ENCODE results near the gene TAF15. TPM values are rescaled to one million over a fixed set of nuclear protein-coding genes. Genes with fewer than 3 reads are reported as not detected.
A peak's percentile ranks its signal among the peaks of the same experiment; 100 is the strongest.

TAF15 gene
- total and polyA plus RNA-seq, 4 experiments from 2014 or later: 11.2 to 242 (median 131) TPM

DNA sequence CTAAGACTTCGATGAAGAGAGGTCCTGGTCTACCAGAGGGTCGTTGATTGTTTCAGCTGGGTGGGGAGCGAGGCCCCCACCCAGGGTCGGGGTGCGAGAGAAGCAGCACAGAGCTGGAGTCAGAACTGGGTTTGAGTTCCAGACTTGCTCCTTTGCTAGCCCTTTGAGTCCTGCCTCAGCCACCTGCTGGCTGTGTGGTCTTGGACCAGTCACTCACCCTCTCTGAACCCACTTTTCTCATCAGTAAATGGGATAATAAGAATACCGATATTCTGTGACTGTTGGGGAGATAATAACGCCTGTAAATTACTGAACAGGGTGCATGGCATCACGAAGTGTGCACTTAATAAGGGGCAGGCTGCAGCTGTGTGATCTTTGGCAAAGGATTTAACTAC lies 13.4 kb upstream of the TAF15 start:
- Mint-ChIP-seq H3K36me3 (no peaks in the 10 kb centered on the region), H3K27ac (no peak overlapping the region), H3K4me1 (peaks cover 0 to 14% (median 7%) of the 10 kb centered on the region in 4 donors), H3K4me3 (peak overlapping the region; percentile 72 to 85 (median 76)), H3K9me3 (no peaks in the 10 kb centered on the region), H3K27me3 (peaks cover 21 to 36% of the 10 kb centered on the region in 2 donors)
- Histone ChIP-seq H3K4me1 (ENCODE audit: insufficient read depth, low read length) (peaks cover 12% of the 10 kb centered on the region), H3K36me3 (ENCODE audit: insufficient read depth, low read length) (no peaks in the 10 kb centered on the region), H3K4me3 (ENCODE audit: low read length in 2 of 2) (peak overlapping the region in 1 of 2 donors; percentile 17), H3K27ac (ENCODE audit: low read depth, low read length) (no peak overlapping the region), H3K9me3 (ENCODE audit: control insufficient read depth in 1 of 2, low read length in 2 of 2) (no peaks in the 10 kb centered on the region), H3K27me3 (ENCODE audit: insufficient read depth, low read length) (peaks cover 12% of the 10 kb centered on the region)
- intact Hi-C loops (cut with micrococcal nuclease): no loop called here
- DNase-seq: no peak
- CTCF ChIA-PET (ENCODE audit: partially characterized antibody): interaction anchor here (1.3 to 8.3 kb wide), 4 partner anchors 9 to 32 kb away, joined by 3 to 48 read pairs (median 7); partner anchors contain the start of gene TAF15
- POLR2A ChIA-PET (ENCODE audit: partially characterized antibody): interaction anchor here (1.2 to 4.6 kb wide), 2 partner anchors 13 to 49 kb away, joined by 3 to 30 read pairs; partner anchors contain the start of gene TAF15

DNA sequence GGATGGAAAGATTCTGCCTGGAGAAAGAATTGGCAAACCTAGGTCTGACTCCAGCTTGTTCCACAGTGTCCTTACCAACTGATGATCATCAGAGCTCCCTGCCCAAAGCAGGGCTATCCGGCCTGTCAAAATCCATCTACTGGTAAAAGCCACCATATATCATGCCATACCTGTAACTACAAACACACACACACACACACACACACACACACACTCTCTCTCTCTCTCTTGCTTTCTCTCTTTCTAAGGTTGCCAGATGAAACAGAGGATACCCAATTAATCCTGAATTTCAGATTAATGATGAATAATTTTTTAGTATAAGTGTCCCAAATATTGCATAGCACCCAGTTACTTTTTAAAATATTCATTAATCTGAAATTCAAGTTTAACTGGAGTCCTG lies 12.3 kb upstream of the TAF15 start:
- H3K27me3 ChIP-seq (ENCODE audit: insufficient read depth, low read length): peaks cover 12% of the 10 kb centered on the region
- no peaks in the 10 kb centered on the region for H3K9me3 ChIP-seq (ENCODE audit: control insufficient read depth in 1 of 2, low read length in 2 of 2)
- Mint-ChIP-seq H3K4me3 (no peak overlapping the region), H3K4me1 (peaks cover 0 to 22% (median 9%) of the 10 kb centered on the region in 4 donors), H3K9me3 (no peaks in the 10 kb centered on the region), H3K27ac (no peak overlapping the region), H3K27me3 (peaks cover 23 to 33% of the 10 kb centered on the region in 2 donors), H3K36me3 (no peaks in the 10 kb centered on the region)
- ChIA-PET CTCF (ENCODE audit: partially characterized antibody) (interaction anchor here (1.3 to 8.3 kb wide), 4 partner anchors 8 to 33 kb away, joined by 3 to 48 read pairs (median 7); partner anchors contain the start of gene TAF15), POLR2A (ENCODE audit: partially characterized antibody) (interaction anchor here (4.6 kb wide), 1 partner anchor 12 kb away, joined by 30 read pairs; the partner anchor contains the start of gene TAF15)
- DNase-seq: no peak
- intact Hi-C loops (cut with micrococcal nuclease): no loop called here
- H3K4me1 ChIP-seq (ENCODE audit: insufficient read depth, low read length): peaks cover 16% of the 10 kb centered on the region
- no peak overlapping the region for H3K4me3 ChIP-seq (ENCODE audit: low read length in 2 of 2)
- H3K36me3 ChIP-seq (ENCODE audit: insufficient read depth, low read length): no peaks in the 10 kb centered on the region
- no peak overlapping the region for H3K27ac ChIP-seq (ENCODE audit: low read depth, low read length)

DNA sequence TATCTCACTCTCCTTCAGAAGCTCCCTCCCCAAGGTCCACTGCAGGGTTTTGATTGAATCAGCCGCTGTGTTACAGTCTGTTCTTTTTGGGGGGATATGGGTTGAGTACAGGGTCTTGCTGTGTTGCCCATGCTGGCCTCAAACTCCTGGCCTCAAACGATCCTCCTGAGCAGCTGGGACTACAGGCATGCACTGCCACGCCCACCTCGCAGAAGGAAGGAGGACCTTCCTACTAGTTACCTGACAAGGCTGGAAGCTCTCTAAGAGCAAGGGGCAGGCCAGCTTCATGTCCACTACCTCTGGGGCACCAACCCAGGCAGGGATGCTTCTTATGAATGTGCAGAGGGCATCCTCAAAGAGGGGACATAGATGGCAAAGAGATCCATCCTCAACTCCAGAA lies 11.9 kb upstream of the TAF15 start:
- H3K9me3 ChIP-seq (ENCODE audit: control insufficient read depth in 1 of 2, low read length in 2 of 2): no peaks in the 10 kb centered on the region
- ChIA-PET CTCF (ENCODE audit: partially characterized antibody) (interaction anchor here (1.4 to 8.3 kb wide), 3 partner anchors 11 to 33 kb away, joined by 3 to 48 read pairs (median 11); partner anchors contain the start of gene TAF15), POLR2A (ENCODE audit: partially characterized antibody) (interaction anchor here (4.6 kb wide), 1 partner anchor 11 kb away, joined by 30 read pairs; the partner anchor contains the start of gene TAF15)
- no peaks in the 10 kb centered on the region for H3K36me3 ChIP-seq (ENCODE audit: insufficient read depth, low read length)
- no peak overlapping the region for H3K27ac ChIP-seq (ENCODE audit: low read depth, low read length)
- H3K4me1 Mint-ChIP-seq: peaks cover 0 to 22% (median 9%) of the 10 kb centered on the region in 4 donors
- H3K4me3 Mint-ChIP-seq: peak overlapping the region in 1 of 8 donors; percentile 10
- H3K4me1 ChIP-seq (ENCODE audit: insufficient read depth, low read length): peaks cover 16% of the 10 kb centered on the region
- intact Hi-C loops (cut with micrococcal nuclease): no loop called here
- no peaks in the 10 kb centered on the region for H3K36me3 Mint-ChIP-seq
- DNase-seq: no peak
- H3K27me3 ChIP-seq (ENCODE audit: insufficient read depth, low read length): peaks cover 12% of the 10 kb centered on the region
- peaks cover 21 to 33% of the 10 kb centered on the region in 2 donors for H3K27me3 Mint-ChIP-seq
- H3K9me3 Mint-ChIP-seq: no peaks in the 10 kb centered on the region
- no peak overlapping the region for H3K27ac Mint-ChIP-seq
- H3K4me3 ChIP-seq (ENCODE audit: low read length in 2 of 2): no peak overlapping the region

DNA sequence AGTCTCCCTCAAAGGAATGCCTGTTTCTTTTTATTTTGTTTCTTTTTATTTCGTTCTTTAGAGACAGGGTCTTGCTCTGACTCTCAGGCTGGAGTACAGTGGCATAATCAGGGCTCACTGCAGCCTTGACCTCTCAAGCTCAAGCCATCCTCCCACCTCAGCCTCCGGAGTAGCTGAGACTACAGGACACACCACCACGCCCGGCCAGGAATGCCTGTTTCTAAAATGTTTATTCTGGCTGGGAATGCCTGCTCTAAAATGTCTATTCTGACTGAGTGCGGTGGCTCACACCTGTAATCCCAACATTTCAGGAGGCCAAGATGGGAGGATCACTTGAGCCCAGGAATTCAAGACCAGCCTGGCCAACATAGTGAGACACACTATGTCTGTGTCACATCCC lies 11.4 kb upstream of the TAF15 start:
- Histone ChIP-seq H3K27me3 (ENCODE audit: insufficient read depth, low read length) (peaks cover 12% of the 10 kb centered on the region), H3K4me3 (ENCODE audit: low read length in 2 of 2) (no peak overlapping the region), H3K4me1 (ENCODE audit: insufficient read depth, low read length) (peaks cover 16% of the 10 kb centered on the region), H3K36me3 (ENCODE audit: insufficient read depth, low read length) (no peaks in the 10 kb centered on the region), H3K27ac (ENCODE audit: low read depth, low read length) (no peak overlapping the region), H3K9me3 (ENCODE audit: control insufficient read depth in 1 of 2, low read length in 2 of 2) (no peaks in the 10 kb centered on the region)
- no peaks in the 10 kb centered on the region for H3K36me3 Mint-ChIP-seq
- ChIA-PET POLR2A (ENCODE audit: partially characterized antibody) (interaction anchor here (4.6 kb wide), 1 partner anchor 11 kb away, joined by 30 read pairs; the partner anchor contains the start of gene TAF15), CTCF (ENCODE audit: partially characterized antibody) (interaction anchor here (2.4 to 8.3 kb wide), 2 partner anchors 11 to 34 kb away, joined by 10 to 48 read pairs; partner anchors contain the start of gene TAF15)
- no peak for DNase-seq
- peaks cover 0 to 22% (median 9%) of the 10 kb centered on the region in 4 donors for H3K4me1 Mint-ChIP-seq
- H3K27me3 Mint-ChIP-seq: peaks cover 21 to 29% of the 10 kb centered on the region in 2 donors
- no peaks in the 10 kb centered on the region for H3K9me3 Mint-ChIP-seq
- no peak overlapping the region for H3K4me3 Mint-ChIP-seq
- no peak overlapping the region for H3K27ac Mint-ChIP-seq
- intact Hi-C loops (cut with micrococcal nuclease): no loop called here

DNA sequence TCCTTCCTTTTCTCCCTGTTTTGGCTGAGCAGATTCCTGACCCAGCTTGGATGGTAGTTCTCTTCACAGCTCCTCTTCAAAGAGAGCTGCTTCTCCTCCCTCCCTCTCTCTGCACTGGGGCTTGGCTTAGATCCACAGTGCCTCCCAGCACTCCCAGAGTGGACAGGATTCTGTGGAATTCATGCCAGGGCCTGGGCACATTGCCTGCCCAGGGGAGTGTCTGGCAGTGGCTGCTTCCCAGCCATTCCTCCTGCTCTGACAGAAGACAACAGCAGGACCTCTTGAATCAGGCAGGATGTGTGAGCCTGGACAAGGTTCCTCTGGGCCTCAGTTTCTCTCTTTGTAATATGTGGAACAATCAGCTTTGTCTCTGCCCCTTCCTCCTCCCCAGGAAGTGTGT lies 9.3 kb upstream of the TAF15 start:
- Histone ChIP-seq H3K27me3 (ENCODE audit: insufficient read depth, low read length) (peaks cover 7% of the 10 kb centered on the region), H3K27ac (ENCODE audit: low read depth, low read length) (no peak overlapping the region), H3K9me3 (ENCODE audit: control insufficient read depth in 1 of 2, low read length in 2 of 2) (no peaks in the 10 kb centered on the region), H3K4me1 (ENCODE audit: insufficient read depth, low read length) (peaks cover 13% of the 10 kb centered on the region), H3K4me3 (ENCODE audit: low read length in 2 of 2) (no peak overlapping the region), H3K36me3 (ENCODE audit: insufficient read depth, low read length) (no peaks in the 10 kb centered on the region)
- intact Hi-C loops (cut with micrococcal nuclease): no loop called here
- Mint-ChIP-seq H3K27me3 (peaks cover 11 to 19% of the 10 kb centered on the region in 2 donors), H3K27ac (no peak overlapping the region), H3K36me3 (no peaks in the 10 kb centered on the region), H3K9me3 (no peaks in the 10 kb centered on the region), H3K4me1 (peaks cover 6 to 26% (median 13%) of the 10 kb centered on the region in 4 donors), H3K4me3 (no peak overlapping the region)
- CTCF ChIA-PET (ENCODE audit: partially characterized antibody): interaction anchor here (2.4 to 8.3 kb wide), 2 partner anchors 9 to 36 kb away, joined by 10 to 48 read pairs; partner anchors contain the start of gene TAF15
- POLR2A ChIA-PET (ENCODE audit: partially characterized antibody): no interaction called here
- DNase-seq: no peak

DNA sequence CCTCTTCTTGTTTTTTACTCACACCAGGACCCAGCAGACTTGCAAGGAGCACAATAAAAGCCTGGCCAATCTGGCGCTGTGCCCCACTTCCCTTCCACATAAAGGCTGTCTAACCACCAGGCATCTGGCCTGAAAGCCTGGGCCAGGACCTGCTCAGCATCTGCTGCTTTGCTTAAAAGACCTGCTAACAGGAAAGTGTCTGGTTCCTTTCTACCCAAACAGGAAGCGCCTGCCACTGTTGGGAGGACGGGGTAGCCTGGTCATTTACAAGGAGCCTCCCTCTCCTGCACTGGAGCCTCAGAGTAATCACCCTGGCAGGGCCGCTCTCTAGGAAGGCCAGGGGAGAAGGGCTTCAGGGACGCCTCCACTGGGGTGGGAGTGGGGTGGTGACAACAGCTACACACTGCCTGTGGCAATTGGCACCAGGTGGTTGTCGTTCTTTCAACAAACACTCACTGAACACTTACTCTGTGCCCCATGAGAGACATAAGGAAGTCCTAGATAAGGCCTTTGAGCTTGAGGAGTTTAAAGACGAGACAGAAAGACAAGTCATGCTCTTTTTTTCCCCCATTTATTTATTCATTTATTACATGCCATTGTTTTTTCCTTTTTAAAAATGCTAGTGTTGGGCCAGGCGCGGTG lies 7.6 kb upstream of the TAF15 start:
- Histone ChIP-seq H3K27ac (ENCODE audit: low read depth, low read length) (no peak overlapping the region), H3K4me3 (ENCODE audit: low read length in 2 of 2) (no peak overlapping the region), H3K9me3 (ENCODE audit: control insufficient read depth in 1 of 2, low read length in 2 of 2) (no peaks in the 10 kb centered on the region), H3K4me1 (ENCODE audit: insufficient read depth, low read length) (peaks cover 5% of the 10 kb centered on the region), H3K27me3 (ENCODE audit: insufficient read depth, low read length) (no peaks in the 10 kb centered on the region), H3K36me3 (ENCODE audit: insufficient read depth, low read length) (no peaks in the 10 kb centered on the region)
- POLR2A ChIA-PET (ENCODE audit: partially characterized antibody): no interaction called here
- H3K4me1 Mint-ChIP-seq: peaks cover 6 to 19% (median 7%) of the 10 kb centered on the region in 4 donors
- no peak for DNase-seq
- H3K27ac Mint-ChIP-seq: no peak overlapping the region
- peaks cover 6 to 11% of the 10 kb centered on the region in 2 donors for H3K27me3 Mint-ChIP-seq
- no peaks in the 10 kb centered on the region for H3K9me3 Mint-ChIP-seq
- no peaks in the 10 kb centered on the region for H3K36me3 Mint-ChIP-seq
- intact Hi-C loops (cut with micrococcal nuclease): no loop called here
- CTCF ChIA-PET (ENCODE audit: partially characterized antibody): interaction anchor here (1.2 to 1.3 kb wide), 2 partner anchors 32 to 38 kb away, joined by 3 to 4 read pairs; no protein-coding TSS in a partner anchor
- H3K4me3 Mint-ChIP-seq: no peak overlapping the region

DNA sequence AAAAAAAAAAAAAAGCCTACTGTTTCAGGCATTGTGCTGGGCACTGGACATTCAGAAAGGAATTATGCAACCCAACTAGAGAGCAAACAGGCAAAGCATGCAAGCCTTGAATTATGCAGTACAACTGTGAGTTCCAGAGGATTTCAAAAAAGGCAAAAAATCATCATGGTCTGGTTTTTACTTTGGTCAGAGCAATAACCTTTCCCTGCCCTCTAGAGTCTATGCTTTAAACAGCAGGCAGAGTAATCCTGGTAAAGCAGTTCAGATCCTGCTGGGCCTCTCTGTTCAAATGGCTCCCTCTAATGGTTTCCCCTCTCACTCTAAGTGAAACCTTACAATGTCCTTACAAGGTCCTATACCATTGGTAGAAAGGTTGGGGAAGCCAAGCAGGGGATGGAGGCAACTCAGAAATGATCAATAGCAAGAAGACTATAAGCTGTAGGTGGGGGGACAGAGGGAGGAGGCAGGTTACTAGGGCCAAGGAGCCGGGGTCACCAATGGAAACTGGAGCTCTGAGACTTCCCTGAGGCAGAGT lies 4.6 kb upstream of the TAF15 start:
- peaks cover 16% of the 10 kb centered on the region for H3K4me1 ChIP-seq (ENCODE audit: insufficient read depth, low read length)
- H3K36me3 Mint-ChIP-seq: peaks cover 0 to 6% of the 10 kb centered on the region in 2 donors
- no peak overlapping the region for H3K4me3 ChIP-seq (ENCODE audit: low read length in 2 of 2)
- ChIA-PET CTCF (ENCODE audit: partially characterized antibody) (interaction anchor here (0.7 to 9.8 kb wide), 8 partner anchors 8 to 191 kb away, joined by 3 to 350 read pairs (median 5); partner anchors contain the start of gene C17orf50), POLR2A (ENCODE audit: partially characterized antibody) (interaction anchor here (0.6 to 2.0 kb wide), 2 partner anchors 41 to 741 kb away, joined by 3 to 11 read pairs; partner anchors contain the start of gene RFFL)
- intact Hi-C loops (cut with micrococcal nuclease): loop anchor here (1.0 to 5.0 kb wide), 2 partner anchors 40 to 217 kb away; partner anchors contain the start of gene AP2B1
- no peak overlapping the region for H3K27ac ChIP-seq (ENCODE audit: low read depth, low read length)
- peak overlapping the region in 1 of 8 donors; percentile 35 for H3K4me3 Mint-ChIP-seq
- DNase-seq: peak; percentile 59 to 72 (median 61)
- no peaks in the 10 kb centered on the region for H3K36me3 ChIP-seq (ENCODE audit: insufficient read depth, low read length)
- peak overlapping the region in 5 of 7 donors; percentile 39 to 83 (median 70) for H3K27ac Mint-ChIP-seq
- H3K4me1 Mint-ChIP-seq: peaks cover 13 to 35% (median 23%) of the 10 kb centered on the region in 4 donors
- H3K9me3 Mint-ChIP-seq: no peaks in the 10 kb centered on the region
- H3K27me3 Mint-ChIP-seq: peaks cover 0 to 3% of the 10 kb centered on the region in 2 donors
- H3K27me3 ChIP-seq (ENCODE audit: insufficient read depth, low read length): no peaks in the 10 kb centered on the region
- no peaks in the 10 kb centered on the region for H3K9me3 ChIP-seq (ENCODE audit: control insufficient read depth in 1 of 2, low read length in 2 of 2)

Measured in CD4-positive, alpha-beta memory T cell (primary cell).